H1 (cell line): ENCODE measurements around the gene RAD50. TPM values are rescaled to one million over a fixed set of nuclear protein-coding genes. Genes with fewer than 3 reads are reported as not detected.

ENCODE experiments used
- CTCF ChIA-PET: fragments of 300-600 bp; sonication (Branson Sonifier 250); formaldehyde crosslinking; loops from one replicate; lab custom pipeline; 2021; ENCODE audit not compliant: partially characterized antibody; lab: Charles Lee
- POLR2A ChIA-PET: fragments of 300-600 bp; sonication (Branson Sonifier 250); formaldehyde crosslinking; loops from one replicate; lab custom pipeline; 2021; ENCODE audit warnings: inconsistent platforms; ENCODE audit not compliant: partially characterized antibody; lab: Charles Lee
- DNase-seq, 2 experiments: peaks; one replicate each; pipeline versions ENCODE4 v3.0.0 to v3.0.0-alpha.2; 2010 to 2022; ENCODE audit warnings: low spot score in 2 of 2, low read depth in 1 of 2, mixed read lengths in 1 of 2
- FAIRE-seq: peaks from 2 replicates; lab custom pipeline; 2011; peaks lifted over from hg19 to GRCh38; lab: Jason Lieb, UNC
- H2AFZ ChIP-seq: 2 replicates; pipeline ENCODE4 v1.8.1; 2012; ENCODE audit warnings: low read length, inconsistent platforms
- H2AK5ac ChIP-seq: 2 replicates; pipeline ENCODE4 v1.6.1; 2013; ENCODE audit warnings: low read depth, low read length
- H2BK120ac ChIP-seq: replicated peaks from 2 replicates; pipeline ENCODE3; 2013; ENCODE audit warnings: low read depth, low read length, inconsistent platforms
- H2BK12ac ChIP-seq: 2 replicates; pipeline ENCODE4 v1.6.1; 2013; ENCODE audit warnings: low read depth, low read length
- H2BK15ac ChIP-seq: 2 replicates; pipeline ENCODE4 v1.6.1; 2013; ENCODE audit warnings: low read length
- H2BK20ac ChIP-seq: 2 replicates; pipeline ENCODE4 v1.6.1; 2013; ENCODE audit warnings: low read length
- H2BK5ac ChIP-seq: 2 replicates; pipeline ENCODE4 v1.6.1; 2013; ENCODE audit warnings: low read depth, low read length
- H3K14ac ChIP-seq: 2 replicates; pipeline ENCODE4 v1.6.1; 2013; ENCODE audit warnings: inconsistent platforms; ENCODE audit not compliant: insufficient read length
- H3K18ac ChIP-seq: 2 replicates; pipeline ENCODE4 v1.6.1; 2013; ENCODE audit warnings: low read length; ENCODE audit errors: extremely low read depth
- H3K23ac ChIP-seq: 2 replicates; pipeline ENCODE4 v1.6.1; 2013; ENCODE audit warnings: inconsistent platforms; ENCODE audit not compliant: insufficient read length
- H3K23me2 ChIP-seq: 2 replicates; pipeline ENCODE4 v1.6.1; 2013; ENCODE audit warnings: low read depth, low read length
- H3K27ac ChIP-seq: 2 replicates; pipeline ENCODE4 v1.6.1; 2011; ENCODE audit warnings: low read depth, low read length, inconsistent platforms
- H3K27me3 ChIP-seq, 4 experiments: replicated peaks in 1 of 4; 1 replicate in 1 of 4; 2 replicates in 3 of 4; pipeline versions ENCODE4 v1.6.1 to v1.8.1; 2011 to 2013; ENCODE audit warnings: low read length in 3 of 4, mild to moderate bottlenecking in 3 of 4, inconsistent platforms in 2 of 4, mixed read lengths in 2 of 4, moderate library complexity in 1 of 4; ENCODE audit not compliant: control insufficient read depth in 3 of 4, insufficient read depth in 3 of 4; ENCODE audit errors: extremely low read depth in 1 of 4
- H3K36me3 ChIP-seq, 4 experiments: 2 replicates each; pipeline versions ENCODE4 v1.6.1 to v1.8.1; 2011 to 2013; ENCODE audit warnings: mild to moderate bottlenecking in 4 of 4, low read length in 3 of 4, moderate library complexity in 2 of 4, control low read depth in 1 of 4, inconsistent platforms in 1 of 4; ENCODE audit not compliant: insufficient read depth in 4 of 4, control insufficient read depth in 2 of 4
- H3K4ac ChIP-seq: replicated peaks from 2 replicates; pipeline ENCODE3; 2013; ENCODE audit warnings: low read length, low read depth, mixed read lengths, inconsistent platforms; ENCODE audit not compliant: insufficient read length
- H3K4me1 ChIP-seq, 4 experiments: replicated peaks in 1 of 4; 1 replicate in 1 of 4; 2 replicates in 3 of 4; pipeline versions ENCODE4 v1.6.1 to v1.8.1; 2011 to 2013; ENCODE audit warnings: low read length in 3 of 4, inconsistent platforms in 2 of 4, mixed read lengths in 1 of 4; ENCODE audit not compliant: insufficient read depth in 4 of 4, control insufficient read depth in 3 of 4
- H3K4me2 ChIP-seq, 2 experiments: 2 replicates each; pipeline versions ENCODE4 v1.6.1 to v1.8.1; 2011 to 2013; ENCODE audit warnings: low read depth in 2 of 2, low read length in 2 of 2, control low read depth in 1 of 2, inconsistent platforms in 1 of 2, mild to moderate bottlenecking in 1 of 2; ENCODE audit not compliant: insufficient read depth in 1 of 2
- H3K4me3 ChIP-seq, 4 experiments: fragments of 200-600, 300-600 bp in 1 of 4; sonication (generic), shearing (Covaris generic), sonication (Bioruptor Twin) in 1 of 4; 2 replicates each; pipeline versions ENCODE4 v1.5.1 to v1.8.1; 2011 to 2016; ENCODE audit warnings: low read length in 4 of 4, low read depth in 3 of 4, control low read depth in 2 of 4, inconsistent platforms in 2 of 4, mild to moderate bottlenecking in 2 of 4, mixed read lengths in 1 of 4, moderate library complexity in 1 of 4; ENCODE audit not compliant: insufficient read depth in 2 of 4; ENCODE audit errors: extremely low read depth in 1 of 4
- H3K56ac ChIP-seq: replicated peaks from 2 replicates; pipeline ENCODE3; 2013; ENCODE audit warnings: low read depth, mild to moderate bottlenecking, mixed read lengths, low read length, inconsistent platforms; ENCODE audit not compliant: insufficient read length
- H3K79me1 ChIP-seq: 2 replicates; pipeline ENCODE4 v1.6.1; 2013; ENCODE audit warnings: low read depth, low read length, control low read depth
- H3K79me2 ChIP-seq, 2 experiments: 2 replicates each; pipeline versions ENCODE4 v1.6.1 to v1.8.1; 2012 to 2013; ENCODE audit warnings: low read length in 2 of 2, mild to moderate bottlenecking in 2 of 2, inconsistent platforms in 1 of 2; ENCODE audit not compliant: insufficient read depth in 2 of 2, control insufficient read depth in 1 of 2
- H3K9ac ChIP-seq, 4 experiments: replicated peaks in 1 of 4; 1 replicate in 1 of 4; 2 replicates in 3 of 4; pipeline versions ENCODE4 v1.6.1 to v1.8.1; 2011 to 2013; ENCODE audit warnings: low read depth in 3 of 4, low read length in 3 of 4, control low read depth in 2 of 4, mild to moderate bottlenecking in 2 of 4, moderate library complexity in 2 of 4, inconsistent platforms in 1 of 4; ENCODE audit errors: extremely low read depth in 1 of 4
- H3K9me3 ChIP-seq, 2 experiments: 2 replicates each; pipeline versions ENCODE4 v1.6.1 to v1.8.1; 2012 to 2013; ENCODE audit warnings: mild to moderate bottlenecking in 2 of 2, moderate library complexity in 2 of 2, control low read depth in 1 of 2, inconsistent platforms in 1 of 2, low read depth in 1 of 2, low read length in 1 of 2, mixed read lengths in 1 of 2; ENCODE audit not compliant: insufficient read depth in 2 of 2
- H4K20me1 ChIP-seq, 2 experiments: replicated peaks in 1 of 2; 2 replicates each; pipeline versions ENCODE3 to v1.8.1; 2011 to 2013; ENCODE audit warnings: inconsistent platforms in 2 of 2, low read length in 2 of 2, mild to moderate bottlenecking in 1 of 2; ENCODE audit not compliant: insufficient read depth in 2 of 2, control insufficient read depth in 1 of 2
- H4K5ac ChIP-seq: 2 replicates; pipeline ENCODE4 v1.6.1; 2013; ENCODE audit warnings: low read length, low read depth, mixed read lengths, inconsistent platforms; ENCODE audit not compliant: insufficient read length
- H4K8ac ChIP-seq: 2 replicates; pipeline ENCODE4 v1.8.0; 2013; ENCODE audit warnings: mild to moderate bottlenecking, moderate library complexity, low read length, inconsistent platforms; ENCODE audit not compliant: insufficient read depth; ENCODE audit errors: extremely low read depth
- H4K91ac ChIP-seq: replicated peaks from 2 replicates; pipeline ENCODE3; 2013; ENCODE audit warnings: low read length, mixed read lengths, inconsistent platforms; ENCODE audit not compliant: insufficient read length
- CEBPB ChIP-seq: IDR thresholded peaks from 2 replicates; pipeline ENCODE4 v1.6.1; 2012; ENCODE audit warnings: low read depth, low read length
- CHD1 ChIP-seq: IDR thresholded peaks from 2 replicates; pipeline ENCODE4 v1.6.1; 2012; ENCODE audit warnings: low read depth, low read length, improper control_type of control experiment
- TAF1 ChIP-seq: IDR thresholded peaks from 2 replicates; pipeline ENCODE4 v1.6.1; 2011; ENCODE audit warnings: mild to moderate bottlenecking, low read depth, low read length
- WGBS, 2 experiments: shearing (Covaris generic) in 1 of 2; methylation state at CpG; one replicate each; pipeline versions ENCODE4 v1.1.6 to v1.1.7; 2013 to 2015; ENCODE audit warnings: low lambda C conversion rate in 2 of 2, mixed read lengths in 2 of 2, inconsistent platforms in 1 of 2, low coverage in 1 of 2, missing lambda C conversion rate in 1 of 2; ENCODE audit not compliant: insufficient replicate concordance in 2 of 2, insufficient coverage in 1 of 2, insufficient read length in 1 of 2; ENCODE audit errors: extremely low coverage in 1 of 2, missing lambda C conversion rate in 1 of 2; 5-methylcytosine and 5-hydroxymethylcytosine counted together
- polyA plus RNA-seq, 7 experiments: library from polyadenylated mRNA; depleted of rRNA in 3 of 7; stranded (reverse) in 5 of 7; unstranded in 2 of 7; fragments of >200 nt in 5 of 7; fragments of 200-250 nt in 2 of 7; gene quantifications; 1 replicate in 5 of 7; 2 replicates in 1 of 7; 4 replicates in 1 of 7; pipeline versions ENCODE4 v1.2.1 to v1.2.3, GENCODE V29; 2011 to 2013; ENCODE audit warnings: missing spikeins in 2 of 7, mixed read lengths in 2 of 7
- total RNA-seq: library from RNA; stranded (reverse); fragmentation: NEBNext Ultra II Directional; extraction: Animal tissue kit (Norgen Biotek cat#: 25700); gene quantifications from 2 replicates; pipeline ENCODE4 v1.2.1, GENCODE V29; 2021
- TF ChIP-seq, protein P1 (sequence below), 3 experiments: IDR thresholded peaks; 1 replicate in 2 of 3; 2 replicates in 1 of 3; pipeline versions ENCODE4 v1.5.1 to v1.6.1; 2011; ENCODE audit warnings: low read length in 3 of 3, mild to moderate bottlenecking in 3 of 3, inconsistent platforms in 2 of 3, low read depth in 1 of 3, moderate library complexity in 1 of 3; ENCODE audit not compliant: insufficient read depth in 1 of 3; ENCODE audit errors: control extremely low read depth in 1 of 3
- TF ChIP-seq, protein P2 (sequence below): IDR thresholded peaks from 2 replicates; pipeline ENCODE4 v1.6.1; 2012; ENCODE audit warnings: inconsistent platforms

RAD50 gene
- total and polyA plus RNA-seq, 2 of the 8 experiments (the other 6 are each of a cell fraction or from before 2014, with no cell fraction given), result 10.1 to 39.4 TPM

DNA sequence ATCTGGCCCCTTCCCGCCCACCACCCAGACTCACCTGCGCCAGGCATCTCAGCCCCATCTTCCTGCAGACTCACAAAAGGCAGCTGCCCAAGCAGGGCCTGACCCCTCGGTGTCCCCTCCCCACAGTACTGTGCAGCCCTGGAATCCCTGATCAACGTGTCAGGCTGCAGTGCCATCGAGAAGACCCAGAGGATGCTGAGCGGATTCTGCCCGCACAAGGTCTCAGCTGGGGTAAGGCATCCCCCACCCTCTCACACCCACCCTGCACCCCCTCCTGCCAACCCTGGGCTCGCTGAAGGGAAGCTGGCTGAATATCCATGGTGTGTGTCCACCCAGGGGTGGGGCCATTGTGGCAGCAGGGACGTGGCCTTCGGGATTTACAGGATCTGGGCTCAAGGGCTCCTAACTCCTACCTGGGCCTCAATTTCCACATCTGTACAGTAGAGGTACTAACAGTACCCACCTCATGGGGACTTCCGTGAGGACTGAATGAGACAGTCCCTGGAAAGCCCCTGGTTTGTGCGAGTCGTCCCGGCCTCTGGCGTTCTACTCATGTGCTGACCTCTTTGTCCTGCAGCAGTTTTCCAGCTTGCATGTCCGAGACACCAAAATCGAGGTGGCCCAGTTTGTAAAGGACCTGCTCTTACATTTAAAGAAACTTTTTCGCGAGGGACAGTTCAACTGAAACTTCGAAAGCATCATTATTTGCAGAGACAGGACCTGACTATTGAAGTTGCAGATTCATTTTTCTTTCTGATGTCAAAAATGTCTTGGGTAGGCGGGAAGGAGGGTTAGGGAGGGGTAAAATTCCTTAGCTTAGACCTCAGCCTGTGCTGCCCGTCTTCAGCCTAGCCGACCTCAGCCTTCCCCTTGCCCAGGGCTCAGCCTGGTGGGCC is 103.1 kb downstream of the RAD50 start:
- Histone ChIP-seq H2BK120ac (no peak overlapping the region), H2AFZ (no peak overlapping the region), H4K91ac (no peak overlapping the region), H3K9ac (no peak overlapping the region), H2BK12ac (no peak overlapping the region), H2BK5ac (no peak overlapping the region), H3K23ac (no peak overlapping the region), H3K79me1 (no peaks in the 10 kb centered on the region), H3K4ac (no peak overlapping the region), H3K56ac (no peak overlapping the region), H3K79me2 (no peaks in the 10 kb centered on the region), H3K9me3 (no peaks in the 10 kb centered on the region; a peak in 1 of 4 replicates), H3K27me3 (peaks cover 10 to 31% (median 28%) of the 10 kb centered on the region in 4 experiments), H3K18ac (no peak overlapping the region), H3K36me3 (no peaks in the 10 kb centered on the region), H3K4me3 (no peak overlapping the region), H3K27ac (no peak overlapping the region), H3K14ac (no peak overlapping the region), H3K4me2 (no peak overlapping the region), H3K4me1 (peaks cover 0 to 8% (median 2%) of the 10 kb centered on the region in 4 experiments; a peak in 4 of 7 replicates), H4K20me1 (peaks cover 0 to under 1% of the 10 kb centered on the region in 2 experiments), H3K23me2 (peaks cover 2% of the 10 kb centered on the region; the same call in 1 of the 2 replicates), H4K8ac (no peak overlapping the region), H2AK5ac (no peak overlapping the region), H4K5ac (no peak overlapping the region), H2BK20ac (no peak overlapping the region), H2BK15ac (no peak overlapping the region)
- FAIRE-seq, result no peak
- ChIA-PET POLR2A (interaction anchor here (0.9 kb wide), 1 partner anchor 8 kb away, joined by 3 read pairs; no protein-coding TSS in a partner anchor), CTCF (interaction anchor here (0.9 to 2.3 kb wide), 8 partner anchors 15 to 160 kb away, joined by 3 to 8 read pairs (median 3); no protein-coding TSS in a partner anchor)
- TF ChIP-seq TAF1 (no peak), CHD1 (no peak), CEBPB (no peak)
- TF ChIP-seq, protein P1, sequence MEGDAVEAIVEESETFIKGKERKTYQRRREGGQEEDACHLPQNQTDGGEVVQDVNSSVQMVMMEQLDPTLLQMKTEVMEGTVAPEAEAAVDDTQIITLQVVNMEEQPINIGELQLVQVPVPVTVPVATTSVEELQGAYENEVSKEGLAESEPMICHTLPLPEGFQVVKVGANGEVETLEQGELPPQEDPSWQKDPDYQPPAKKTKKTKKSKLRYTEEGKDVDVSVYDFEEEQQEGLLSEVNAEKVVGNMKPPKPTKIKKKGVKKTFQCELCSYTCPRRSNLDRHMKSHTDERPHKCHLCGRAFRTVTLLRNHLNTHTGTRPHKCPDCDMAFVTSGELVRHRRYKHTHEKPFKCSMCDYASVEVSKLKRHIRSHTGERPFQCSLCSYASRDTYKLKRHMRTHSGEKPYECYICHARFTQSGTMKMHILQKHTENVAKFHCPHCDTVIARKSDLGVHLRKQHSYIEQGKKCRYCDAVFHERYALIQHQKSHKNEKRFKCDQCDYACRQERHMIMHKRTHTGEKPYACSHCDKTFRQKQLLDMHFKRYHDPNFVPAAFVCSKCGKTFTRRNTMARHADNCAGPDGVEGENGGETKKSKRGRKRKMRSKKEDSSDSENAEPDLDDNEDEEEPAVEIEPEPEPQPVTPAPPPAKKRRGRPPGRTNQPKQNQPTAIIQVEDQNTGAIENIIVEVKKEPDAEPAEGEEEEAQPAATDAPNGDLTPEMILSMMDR (IDR thresholded peaks at IDR 0.05; ENCODE audit: control extremely low read depth in 1 of 3, insufficient read depth in 1 of 3, low read depth in 1 of 3, low read length in 3 of 3), result no peak
- TF ChIP-seq, protein P2, sequence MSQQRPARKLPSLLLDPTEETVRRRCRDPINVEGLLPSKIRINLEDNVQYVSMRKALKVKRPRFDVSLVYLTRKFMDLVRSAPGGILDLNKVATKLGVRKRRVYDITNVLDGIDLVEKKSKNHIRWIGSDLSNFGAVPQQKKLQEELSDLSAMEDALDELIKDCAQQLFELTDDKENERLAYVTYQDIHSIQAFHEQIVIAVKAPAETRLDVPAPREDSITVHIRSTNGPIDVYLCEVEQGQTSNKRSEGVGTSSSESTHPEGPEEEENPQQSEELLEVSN, result peak; percentile 45; the same call in 1 of the 2 replicates
- DNase-seq, result no peak
- 90% methylated on average over 22 of the region's 23 CpGs; no CpG with 5 or more reads in 1 of the 2 experiments for WGBS, 2 experiments
